GM12865 (cell line): Measurements from ENCODE around the gene HOXD1.

Source experiments
- DNase-seq: peaks from one replicate; pipeline ENCODE4 v3.0.0; 2010; ENCODE audit warnings: low read depth
- H3K4me3 ChIP-seq: 2 replicates; pipeline ENCODE4 v1.5.1; 2011; ENCODE audit warnings: mild to moderate bottlenecking, low read depth, low read length, control low read depth
- TF ChIP-seq, protein P1 (sequence below): IDR thresholded peaks from 2 replicates; pipeline ENCODE4 v1.5.1; 2011; ENCODE audit warnings: low read length, control low read depth, low read depth, inconsistent platforms; ENCODE audit not compliant: insufficient read depth; ENCODE audit errors: missing control alignments

Gene HOXD1

DNA sequence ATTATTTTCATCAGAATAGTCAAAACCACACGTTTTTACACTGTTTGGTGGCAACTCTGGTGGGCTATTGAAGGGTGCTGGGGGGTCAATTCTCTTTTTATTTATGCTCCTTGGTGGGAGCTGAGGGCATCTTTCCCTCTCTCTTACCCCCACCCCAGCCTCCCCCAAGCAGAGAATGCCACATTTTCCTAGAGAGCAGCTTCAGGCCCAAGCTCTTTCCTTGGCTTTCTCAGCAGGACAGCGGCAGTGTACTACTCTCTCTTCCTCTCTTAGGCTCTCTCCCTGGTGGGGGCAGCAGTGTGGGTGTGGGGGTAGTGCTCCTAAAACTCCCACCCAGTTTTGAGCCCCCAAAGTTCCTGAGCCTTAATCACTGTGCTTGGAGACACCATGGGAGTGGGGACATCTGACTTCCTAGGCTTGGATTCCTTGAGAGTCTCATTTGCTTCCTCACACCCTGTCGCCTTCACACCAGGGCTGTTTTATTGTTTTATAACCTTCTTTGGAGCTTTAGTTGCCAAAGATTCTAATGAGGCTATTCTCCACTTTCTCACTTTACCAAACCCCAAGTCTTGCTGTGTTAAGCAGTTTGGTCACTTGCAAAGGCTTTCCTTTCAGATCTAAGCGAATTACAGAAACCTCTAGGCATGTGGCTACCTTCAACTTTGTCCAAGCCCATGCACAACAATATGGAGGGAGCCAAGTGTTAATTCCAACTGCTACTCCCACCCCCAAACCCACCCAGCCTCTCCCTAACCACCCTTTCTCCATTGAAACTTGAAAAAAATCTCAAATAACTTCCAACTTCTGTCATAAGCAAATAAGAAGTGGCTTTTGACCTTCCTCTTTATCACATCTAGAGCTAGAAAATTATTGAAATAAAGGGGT lies 43.1 kb upstream of the HOXD1 start:
- DNase-seq, result no peak
- H3K4me3 ChIP-seq, result no peak overlapping the region
- TF ChIP-seq, protein P1, sequence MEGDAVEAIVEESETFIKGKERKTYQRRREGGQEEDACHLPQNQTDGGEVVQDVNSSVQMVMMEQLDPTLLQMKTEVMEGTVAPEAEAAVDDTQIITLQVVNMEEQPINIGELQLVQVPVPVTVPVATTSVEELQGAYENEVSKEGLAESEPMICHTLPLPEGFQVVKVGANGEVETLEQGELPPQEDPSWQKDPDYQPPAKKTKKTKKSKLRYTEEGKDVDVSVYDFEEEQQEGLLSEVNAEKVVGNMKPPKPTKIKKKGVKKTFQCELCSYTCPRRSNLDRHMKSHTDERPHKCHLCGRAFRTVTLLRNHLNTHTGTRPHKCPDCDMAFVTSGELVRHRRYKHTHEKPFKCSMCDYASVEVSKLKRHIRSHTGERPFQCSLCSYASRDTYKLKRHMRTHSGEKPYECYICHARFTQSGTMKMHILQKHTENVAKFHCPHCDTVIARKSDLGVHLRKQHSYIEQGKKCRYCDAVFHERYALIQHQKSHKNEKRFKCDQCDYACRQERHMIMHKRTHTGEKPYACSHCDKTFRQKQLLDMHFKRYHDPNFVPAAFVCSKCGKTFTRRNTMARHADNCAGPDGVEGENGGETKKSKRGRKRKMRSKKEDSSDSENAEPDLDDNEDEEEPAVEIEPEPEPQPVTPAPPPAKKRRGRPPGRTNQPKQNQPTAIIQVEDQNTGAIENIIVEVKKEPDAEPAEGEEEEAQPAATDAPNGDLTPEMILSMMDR, result no peak

DNA sequence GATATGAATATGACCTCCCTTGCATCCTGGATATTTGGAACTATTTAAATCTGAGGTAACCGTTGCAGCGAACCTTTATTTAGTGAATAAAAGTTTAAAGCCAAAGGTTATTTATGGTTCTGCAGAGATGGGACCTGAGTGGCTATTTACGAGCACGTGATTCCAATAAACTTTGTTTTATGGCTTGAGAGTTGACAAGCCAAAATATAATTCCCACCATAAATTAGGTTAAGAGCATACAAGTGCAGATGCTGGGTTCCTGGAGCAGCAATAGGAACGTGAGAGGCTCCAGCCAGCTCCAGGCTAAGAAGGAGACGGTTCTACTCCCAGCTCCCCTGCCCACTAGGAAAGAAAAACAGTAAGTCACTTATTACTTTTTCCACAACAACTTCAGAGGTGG lies 42.4 kb upstream of the HOXD1 start:
- no peak for DNase-seq
- H3K4me3 ChIP-seq, result no peak overlapping the region
- TF ChIP-seq, protein P1, result no peak

DNA sequence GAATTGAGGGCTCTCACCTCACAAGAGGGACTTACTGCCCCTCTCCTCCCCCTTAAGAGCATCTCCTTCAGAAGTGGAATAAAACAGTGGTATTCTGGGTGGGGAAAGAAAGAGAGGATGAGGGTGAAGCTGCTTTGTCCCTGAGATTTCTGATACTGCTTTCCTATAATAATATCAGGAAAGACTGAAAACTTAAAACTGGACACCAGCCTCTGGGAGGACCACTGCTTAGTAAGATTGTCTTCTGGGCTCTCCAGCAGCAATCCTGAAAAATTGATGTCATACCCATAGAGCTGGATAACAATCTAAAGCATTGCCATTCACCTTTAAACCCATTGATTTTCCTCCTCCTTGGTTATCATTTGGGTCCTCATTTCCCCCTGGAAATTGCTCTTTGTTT lies 41.8 kb upstream of the HOXD1 start:
- no peak for DNase-seq
- no peak overlapping the region for H3K4me3 ChIP-seq
- TF ChIP-seq, protein P1, result no peak

DNA sequence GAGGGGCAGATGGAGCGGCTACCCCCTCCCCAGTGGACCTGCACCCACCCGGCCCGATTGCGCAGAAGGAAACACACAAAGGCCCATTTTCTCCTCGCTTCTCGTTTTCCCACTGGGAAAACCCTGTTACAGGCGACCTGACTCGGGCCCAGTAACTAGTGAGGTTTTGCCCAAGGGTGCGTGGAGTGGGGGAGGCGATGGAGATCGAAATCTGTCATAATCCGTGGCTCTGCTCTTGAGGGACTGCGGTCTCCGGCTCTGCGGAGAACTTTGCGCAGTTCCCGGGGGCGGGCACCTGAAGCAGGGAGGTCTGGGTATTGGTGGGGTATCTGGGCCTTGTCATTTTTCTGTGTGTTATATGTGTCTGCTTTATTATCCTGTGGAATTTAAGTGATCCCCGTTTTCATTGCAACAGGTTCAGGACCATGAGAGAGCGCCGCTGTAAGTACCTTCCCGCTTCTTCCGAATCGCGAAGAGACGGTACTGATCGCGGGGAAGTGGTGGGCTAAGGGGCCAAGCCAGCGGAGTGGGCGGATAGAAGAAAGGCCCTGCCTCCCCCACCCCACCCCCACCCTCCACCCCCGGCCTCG lies 41.2 kb upstream of the HOXD1 start:
- DNase-seq, result no peak
- TF ChIP-seq, protein P1, result no peak
- H3K4me3 ChIP-seq, result no peak overlapping the region

DNA sequence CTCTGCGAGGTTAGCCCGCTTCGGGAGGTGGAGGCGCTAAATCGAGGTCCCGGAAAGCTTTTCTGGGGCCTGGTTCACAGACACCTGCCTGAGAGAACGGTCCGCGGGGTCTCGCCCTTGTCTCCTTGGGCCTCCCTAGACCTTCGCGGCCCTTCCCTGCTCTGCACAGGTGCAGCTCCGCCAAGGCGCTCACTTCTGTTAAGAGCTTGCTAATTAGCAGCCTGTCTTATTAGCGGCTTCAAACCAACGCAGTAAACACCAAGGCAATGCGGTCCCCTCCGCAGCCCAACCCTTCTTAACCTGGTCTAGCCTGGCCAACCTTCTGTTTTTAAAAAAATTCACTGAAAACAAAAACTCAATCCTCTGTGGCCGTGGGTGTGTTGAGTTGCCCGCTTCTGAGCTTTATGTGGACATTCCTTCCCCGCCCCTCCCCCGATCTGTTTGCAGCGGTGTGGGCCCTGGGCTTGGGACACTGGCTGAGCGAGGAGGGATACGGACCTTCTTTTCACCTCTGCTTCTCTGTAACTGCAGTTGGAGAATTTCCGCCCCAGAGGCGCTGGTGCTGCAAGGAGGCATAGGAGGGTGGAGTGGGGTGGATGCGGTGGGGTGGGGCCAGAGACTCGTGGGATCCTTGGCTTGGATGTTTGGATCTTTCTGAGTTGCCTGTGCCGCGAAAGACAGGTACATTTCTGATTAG lies 40.5 kb upstream of the HOXD1 start:
- no peak overlapping the region for H3K4me3 ChIP-seq
- no peak for DNase-seq

DNA sequence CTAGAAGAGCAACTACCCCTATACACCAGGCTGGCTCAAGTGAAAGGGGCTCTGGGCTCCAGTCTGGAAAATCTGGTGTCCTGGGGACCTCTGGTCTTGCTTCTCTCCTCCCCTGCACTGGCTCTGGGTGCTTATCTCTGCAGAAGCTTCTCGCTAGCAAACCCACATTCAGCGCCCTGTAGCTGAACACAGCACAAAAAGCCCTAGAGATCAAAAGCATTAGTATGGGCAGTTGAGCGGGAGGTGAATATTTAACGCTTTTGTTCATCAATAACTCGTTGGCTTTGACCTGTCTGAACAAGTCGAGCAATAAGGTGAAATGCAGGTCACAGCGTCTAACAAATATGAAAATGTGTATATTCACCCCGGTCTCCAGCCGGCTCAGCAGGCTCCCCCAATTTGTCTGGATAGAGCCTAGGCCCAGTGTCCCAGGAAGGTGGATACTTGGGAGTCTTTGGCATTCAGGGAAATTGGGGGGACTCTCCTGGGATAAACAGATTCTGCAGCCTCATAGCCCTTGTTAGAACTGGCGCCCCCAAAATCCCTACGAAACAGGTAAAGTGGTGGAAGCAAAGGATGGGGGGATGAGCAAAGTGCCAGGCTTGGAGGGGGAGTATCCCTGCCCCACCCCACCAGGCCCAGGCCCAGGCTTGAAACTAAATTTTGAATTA lies 39.6 kb upstream of the HOXD1 start:
- H3K4me3 ChIP-seq, result no peak overlapping the region
- TF ChIP-seq, protein P1, result no peak
- no peak for DNase-seq

More for the DNA sequence above, 40.5 kb upstream of the HOXD1 start:
- TF ChIP-seq, protein P1, result no peak
